Kidney capillary endothelial cell (primary cell): ENCODE data around the gene ABI2.

Source experiments
- DNase-seq: peaks from one replicate; pipeline ENCODE4 v3.0.0-alpha.2; 2018; ENCODE audit warnings: low spot score

The ABI2 gene

GRCh38 chr2:203431391-203432185, 103.4 kb downstream of the ABI2 start:
- no peak for DNase-seq

DNA sequence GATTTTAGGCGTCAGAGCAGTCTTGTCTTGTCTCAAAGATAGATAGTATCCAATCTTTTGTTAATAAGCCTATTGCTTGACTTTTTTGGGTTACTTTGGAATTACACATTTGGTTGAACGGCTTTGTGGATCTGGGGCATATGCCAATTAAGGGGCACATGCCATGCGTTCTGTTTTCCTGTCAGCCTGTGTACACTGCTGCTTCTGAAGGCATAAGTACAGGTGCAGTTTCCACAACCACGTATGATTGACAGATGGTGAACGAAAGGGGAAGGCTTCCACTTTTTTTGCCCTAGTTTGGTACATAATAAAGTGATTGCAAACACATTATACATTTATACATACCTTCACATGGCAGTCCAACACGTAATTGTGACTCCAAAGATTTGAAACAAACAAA, 104.6 kb downstream of the ABI2 start:
- no peak for DNase-seq

DNA sequence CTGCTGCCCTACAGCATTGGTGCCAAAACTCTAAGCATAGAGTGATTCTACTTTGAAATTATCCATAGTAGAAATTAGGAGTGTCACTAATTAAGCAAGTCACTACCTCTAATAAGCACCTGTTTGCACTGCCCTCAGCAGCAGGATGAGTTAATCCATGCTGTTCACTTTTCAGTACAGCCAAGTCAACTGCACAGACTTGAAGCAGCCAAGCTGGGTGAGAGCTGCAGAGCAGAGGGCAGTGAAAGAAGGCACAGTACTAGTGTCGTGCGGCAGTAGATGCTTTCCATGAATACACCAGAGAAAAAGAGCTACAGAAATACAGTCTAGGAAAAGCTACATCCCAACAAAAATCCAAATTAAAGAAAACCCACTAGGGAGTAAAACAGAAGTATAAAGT, 108.3 kb downstream of the ABI2 start:
- no peak for DNase-seq

GRCh38 chr2:203437511-203437910, 109.3 kb downstream of the ABI2 start:
- DNase-seq: no peak

GRCh38 chr2:203438528-203438927, 110.3 kb downstream of the ABI2 start:
- DNase-seq: no peak

DNA sequence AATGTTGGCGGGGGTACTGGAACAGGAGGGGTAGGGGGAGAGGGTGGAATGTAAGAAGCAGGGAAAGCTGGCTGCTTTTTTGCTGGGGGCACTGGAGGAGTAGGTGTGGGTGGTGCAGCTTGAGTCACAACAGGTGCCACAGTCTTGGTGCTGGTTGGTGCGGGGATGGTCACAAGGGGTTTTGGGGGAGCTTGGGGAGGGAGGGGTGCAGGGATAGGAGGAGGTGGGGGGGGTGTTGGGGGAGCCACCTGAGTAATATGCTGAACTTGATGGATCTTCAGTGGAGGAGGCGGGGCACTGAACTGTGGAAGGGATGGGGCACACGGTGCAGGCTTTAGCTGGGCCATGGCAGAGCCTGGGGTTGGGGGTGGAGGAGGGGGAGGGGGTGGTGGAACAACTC, 112.5 kb downstream of the ABI2 start:
- DNase-seq: no peak

DNA sequence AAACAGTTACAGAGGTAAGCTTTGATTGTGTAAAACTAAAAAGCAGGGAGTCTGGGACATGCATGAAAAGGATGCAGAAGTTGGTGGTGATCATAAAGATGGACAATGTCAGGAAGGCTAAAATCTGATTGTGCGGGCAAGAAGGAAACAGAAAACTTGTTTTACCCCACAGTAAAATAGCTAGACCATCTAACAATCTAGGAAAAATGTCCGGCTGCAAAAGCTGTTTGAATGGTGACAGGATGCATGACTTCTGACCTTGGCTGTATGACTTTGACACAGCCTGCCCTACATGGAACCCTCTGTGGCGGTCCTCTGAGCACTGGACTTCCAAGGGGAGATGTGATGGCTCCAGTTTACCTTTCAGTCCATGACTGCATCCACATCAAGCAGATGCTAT, 113.3 kb downstream of the ABI2 start:
- DNase-seq: no peak

- DNase-seq: no peak
Observed at GRCh38 chr2:203442463-203442862, 114.3 kb downstream of the ABI2 start.

DNA sequence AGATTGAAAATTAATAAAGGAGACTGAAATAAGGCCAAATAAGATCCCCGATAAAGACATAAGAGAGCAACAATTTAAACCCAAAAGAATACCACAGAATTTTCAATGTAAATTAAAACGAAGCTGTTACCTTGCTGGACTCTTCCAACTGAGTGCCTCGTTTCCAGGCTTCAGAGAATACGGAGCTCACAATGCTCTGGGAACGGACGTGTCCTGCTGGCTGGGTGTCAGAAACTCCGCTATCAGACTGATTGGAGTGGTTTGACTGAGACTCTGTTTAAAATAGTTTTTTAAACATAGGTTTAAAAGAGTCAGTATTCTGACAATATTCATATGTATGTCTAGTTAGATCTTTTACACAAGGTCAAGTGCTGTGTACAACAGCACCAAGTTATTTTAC, 116.5 kb downstream of the ABI2 start:
- DNase-seq: no peak

DNA sequence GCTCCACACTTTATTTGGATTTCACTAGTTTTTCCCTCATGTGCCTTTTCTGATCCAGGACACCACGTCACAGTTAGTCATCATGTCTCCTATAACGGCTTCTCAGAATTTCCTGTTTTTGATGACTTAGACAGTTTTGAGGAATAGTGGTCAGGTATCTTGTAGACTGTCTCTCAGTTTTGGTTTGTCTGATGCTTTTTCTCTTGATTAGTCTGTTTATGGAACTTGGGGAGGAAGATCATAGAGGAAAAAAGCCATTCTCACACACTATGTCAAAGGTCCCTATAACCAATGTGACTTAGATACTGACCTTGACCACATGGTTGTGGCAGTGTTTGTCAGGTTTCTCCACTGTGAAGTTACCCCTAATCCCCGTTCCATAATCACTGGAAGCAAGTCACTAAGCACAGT, 117.9 kb downstream of the ABI2 start:
- DNase-seq: peak; percentile 85

GRCh38 chr2:203446780-203447179, 118.6 kb downstream of the ABI2 start:
- no peak for DNase-seq

DNA sequence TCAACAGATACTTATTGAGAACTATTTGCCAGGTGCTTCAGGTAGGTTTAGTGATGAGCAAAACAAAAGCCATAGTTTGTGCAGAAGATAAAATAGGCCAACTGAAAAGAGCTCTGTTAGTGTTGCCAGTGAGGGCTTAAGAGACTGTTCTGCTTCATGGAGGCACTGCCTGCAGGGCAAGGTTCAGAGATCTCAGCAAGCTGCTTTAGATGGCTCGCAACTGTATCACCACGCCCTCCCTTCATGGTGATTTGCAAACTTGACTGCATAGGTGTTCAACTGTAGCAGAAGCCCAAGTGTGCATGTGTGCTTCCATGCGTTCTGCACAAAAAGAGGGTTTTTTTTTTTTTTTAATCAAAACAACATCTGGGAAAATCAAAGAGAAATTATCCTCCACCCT, 122.4 kb downstream of the ABI2 start:
- DNase-seq: no peak

DNA sequence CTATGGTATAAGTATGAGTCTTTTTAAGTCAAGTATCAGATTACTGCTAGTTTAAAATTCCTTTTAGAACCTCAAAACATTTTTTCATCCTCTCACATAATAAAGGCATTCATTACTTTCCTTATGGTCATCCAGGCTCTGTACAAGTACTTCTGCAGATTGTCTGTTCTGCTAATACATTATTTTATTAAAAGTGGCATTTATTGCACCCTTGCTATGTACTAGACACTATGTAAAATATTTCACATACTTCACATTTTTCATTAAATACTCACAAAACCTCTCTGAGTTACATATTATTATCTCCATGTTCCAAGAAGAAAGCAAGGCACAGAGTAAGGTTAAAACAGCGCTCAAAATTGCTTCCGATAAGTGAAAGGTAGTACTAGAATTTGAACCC, 122.8 kb downstream of the ABI2 start:
- no peak for DNase-seq

DNA sequence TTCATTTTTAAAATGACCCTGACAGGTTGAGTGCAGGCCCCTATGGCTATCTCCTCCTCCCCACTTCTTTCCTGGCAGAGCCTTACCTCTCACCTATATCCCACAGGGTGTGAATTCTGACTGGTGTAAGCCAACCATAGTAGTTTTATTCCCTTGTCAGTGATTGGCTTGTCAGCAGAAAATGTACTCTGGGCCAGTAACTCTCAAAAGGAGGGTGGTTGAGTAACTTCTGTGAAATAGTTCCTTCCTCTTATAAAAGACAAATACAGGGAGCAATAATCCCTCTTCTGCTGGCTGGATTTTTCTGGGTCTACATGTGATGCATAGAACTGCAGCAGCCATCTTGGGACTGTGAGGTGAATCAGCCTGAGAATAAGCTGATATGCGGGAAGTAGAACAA, 123.5 kb downstream of the ABI2 start:
- DNase-seq: no peak

GRCh38 chr2:203453858-203454451, 125.8 kb downstream of the ABI2 start:
- peak; percentile 65 for DNase-seq

- DNase-seq: no peak
Observed at GRCh38 chr2:203455209-203455608, 127.0 kb downstream of the ABI2 start.

- DNase-seq: no peak
Observed at GRCh38 chr2:203461746-203462145, 133.6 kb downstream of the ABI2 start.

GRCh38 chr2:203462308-203462707, 134.1 kb downstream of the ABI2 start:
- no peak for DNase-seq

DNA sequence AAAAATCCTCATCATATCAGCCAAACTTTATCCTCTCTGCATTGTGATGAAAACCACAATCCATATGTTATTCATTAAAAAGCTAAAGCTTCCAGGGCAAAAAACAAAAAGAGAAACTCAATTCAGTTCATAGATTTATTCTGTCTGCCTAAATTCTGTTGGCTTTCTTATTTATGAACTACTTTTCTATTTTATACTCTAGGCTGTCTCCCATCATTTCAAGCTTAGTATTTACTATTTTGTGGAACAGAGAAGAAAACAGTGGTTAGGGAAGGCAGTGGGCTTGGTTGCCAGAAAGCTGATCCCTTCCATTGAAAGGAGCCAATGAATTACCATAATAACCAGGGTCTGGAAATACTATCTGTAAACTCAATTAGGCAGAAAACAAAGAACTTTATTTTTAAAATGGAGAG, 135.1 kb downstream of the ABI2 start:
- DNase-seq: no peak

DNA sequence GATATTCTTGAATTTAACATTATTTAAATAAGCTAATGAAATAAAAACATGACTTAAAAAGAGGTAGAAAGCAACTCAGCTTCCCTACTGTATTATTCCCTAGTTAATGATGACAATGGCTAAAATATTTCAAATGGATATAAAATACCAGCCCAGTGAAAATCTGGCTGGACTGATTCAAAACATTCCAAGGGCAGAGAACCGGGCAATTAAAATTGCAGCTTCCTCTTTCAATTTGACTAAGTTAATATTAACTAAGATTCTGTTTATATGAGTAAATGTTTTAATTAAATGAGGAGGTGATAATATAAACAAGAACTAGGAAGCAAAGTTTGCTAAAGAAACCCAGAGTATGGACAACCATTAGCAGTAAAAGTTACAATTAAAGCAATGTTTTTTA, 141.4 kb downstream of the ABI2 start:
- no peak for DNase-seq

DNA sequence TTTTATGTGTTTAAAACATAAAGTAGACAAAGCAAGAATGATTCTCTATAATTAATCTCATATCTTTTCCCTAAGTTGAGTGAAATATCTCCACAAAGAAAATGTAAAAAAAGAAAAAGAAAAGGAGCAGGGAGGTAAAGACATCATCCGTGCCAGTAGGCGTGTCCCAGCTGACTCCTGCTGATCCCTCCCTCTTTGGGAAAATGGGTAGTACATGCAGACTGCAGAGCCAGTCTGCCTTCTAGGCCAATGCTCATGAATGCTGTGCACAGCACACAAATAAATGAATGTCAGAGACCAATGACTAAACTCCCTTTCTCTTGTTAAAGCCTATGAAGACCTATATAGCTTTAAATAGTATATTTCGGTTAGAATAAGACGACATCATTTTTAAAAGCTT, 142.2 kb downstream of the ABI2 start:
- DNase-seq: no peak

DNA sequence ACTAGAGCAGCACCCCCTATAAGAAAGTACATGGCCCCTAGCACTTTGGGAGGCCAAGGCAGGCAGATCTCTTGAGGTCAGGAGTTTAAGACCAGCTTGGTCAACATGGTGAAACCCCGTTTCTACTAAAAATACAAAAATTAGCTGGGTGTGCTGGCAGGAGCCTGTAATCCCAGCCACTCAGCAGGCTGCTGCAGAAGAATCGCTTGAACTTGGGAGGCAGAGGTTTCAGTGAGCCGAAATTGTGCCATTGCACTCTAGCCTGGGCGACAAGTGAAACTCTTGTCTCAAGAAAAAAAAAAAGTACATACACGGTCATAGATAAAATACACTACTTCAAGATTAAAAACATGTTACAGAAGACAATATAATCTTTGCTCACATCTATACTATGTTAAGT, 143.1 kb downstream of the ABI2 start:
- DNase-seq: no peak

- no peak for DNase-seq
Observed at GRCh38 chr2:203476881-203477280, 148.7 kb downstream of the ABI2 start.

DNA sequence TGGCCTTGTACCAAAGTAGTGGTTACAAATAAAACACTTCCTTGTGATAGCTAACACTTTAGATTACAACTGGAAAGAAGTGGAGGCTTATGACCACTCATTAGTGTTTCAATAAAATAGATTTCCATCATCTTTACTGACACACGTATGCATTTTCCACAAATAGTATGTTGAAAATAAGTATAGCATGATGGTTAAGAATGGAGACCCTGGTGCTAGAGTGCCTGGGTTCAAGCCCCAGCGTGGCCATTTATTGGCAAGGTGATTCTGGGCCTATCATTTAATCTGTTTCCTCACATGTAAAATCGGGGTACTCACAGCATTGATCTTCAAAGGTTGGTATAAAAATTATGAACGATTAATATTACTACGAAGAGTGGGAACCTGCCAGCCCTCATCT, 152.4 kb downstream of the ABI2 start:
- no peak for DNase-seq
